ENCODE data around the gene TEX29.

The TEX29 gene

DNA sequence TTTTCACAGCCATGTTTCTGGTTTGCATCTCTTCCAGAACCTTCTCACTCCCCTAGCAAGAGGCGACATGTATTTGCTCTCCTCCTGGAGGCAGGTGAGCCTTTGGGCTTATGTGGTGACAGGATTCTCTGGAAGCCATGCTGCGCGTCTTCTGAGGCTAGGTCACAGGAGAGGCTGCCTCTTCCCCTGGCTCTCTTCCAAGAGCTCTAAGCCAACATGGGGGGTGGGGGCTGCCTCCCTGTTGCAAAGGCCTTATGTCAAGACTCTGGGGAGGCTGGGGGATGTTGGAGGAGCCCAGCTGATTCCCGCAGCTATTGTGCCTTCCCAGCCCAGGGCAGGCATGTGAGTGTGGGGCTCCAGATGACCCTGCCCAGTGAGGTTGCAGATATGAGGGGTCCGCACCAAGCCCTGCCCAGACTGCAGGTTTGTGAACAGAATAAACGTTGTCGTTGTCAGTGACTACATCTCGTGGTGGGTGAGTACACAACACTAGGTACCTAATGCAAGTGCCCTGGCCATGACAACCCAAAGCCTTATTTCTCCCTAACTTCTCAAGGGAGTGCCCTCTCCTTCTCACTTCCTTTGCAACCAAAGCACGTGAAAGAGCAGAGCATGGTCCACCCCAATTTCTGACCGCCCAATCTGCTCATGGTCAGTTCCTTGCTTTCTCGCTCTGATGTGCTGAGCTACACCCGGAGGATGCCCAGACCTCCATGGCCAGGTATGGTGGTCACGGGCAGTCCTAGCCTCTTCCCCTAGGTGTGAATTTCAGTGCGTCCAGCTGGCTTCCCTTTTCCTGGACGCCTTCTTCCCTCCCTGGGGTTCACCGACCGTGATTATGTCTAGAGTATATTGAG is 44.9 kb downstream of the TEX29 start:
- TF ChIP-seq, protein P1, sequence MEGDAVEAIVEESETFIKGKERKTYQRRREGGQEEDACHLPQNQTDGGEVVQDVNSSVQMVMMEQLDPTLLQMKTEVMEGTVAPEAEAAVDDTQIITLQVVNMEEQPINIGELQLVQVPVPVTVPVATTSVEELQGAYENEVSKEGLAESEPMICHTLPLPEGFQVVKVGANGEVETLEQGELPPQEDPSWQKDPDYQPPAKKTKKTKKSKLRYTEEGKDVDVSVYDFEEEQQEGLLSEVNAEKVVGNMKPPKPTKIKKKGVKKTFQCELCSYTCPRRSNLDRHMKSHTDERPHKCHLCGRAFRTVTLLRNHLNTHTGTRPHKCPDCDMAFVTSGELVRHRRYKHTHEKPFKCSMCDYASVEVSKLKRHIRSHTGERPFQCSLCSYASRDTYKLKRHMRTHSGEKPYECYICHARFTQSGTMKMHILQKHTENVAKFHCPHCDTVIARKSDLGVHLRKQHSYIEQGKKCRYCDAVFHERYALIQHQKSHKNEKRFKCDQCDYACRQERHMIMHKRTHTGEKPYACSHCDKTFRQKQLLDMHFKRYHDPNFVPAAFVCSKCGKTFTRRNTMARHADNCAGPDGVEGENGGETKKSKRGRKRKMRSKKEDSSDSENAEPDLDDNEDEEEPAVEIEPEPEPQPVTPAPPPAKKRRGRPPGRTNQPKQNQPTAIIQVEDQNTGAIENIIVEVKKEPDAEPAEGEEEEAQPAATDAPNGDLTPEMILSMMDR (IDR thresholded peaks at IDR 0.05; ENCODE audit: low read depth, low read length, missing control alignments) = no peak
- in situ Hi-C loops (cut with HindIII; ENCODE audit: low pct_ligation_motif_present, low sequenced_read_pairs) = no loop called here
- H3K27ac ChIP-seq = no peak overlapping the region
- no peak overlapping the region for H3K4me3 ChIP-seq (ENCODE audit: low read depth, low read length)
- H3K36me3 ChIP-seq (replicated peaks) = no peaks in the 10 kb centered on the region
- DNase-seq = no peak
- H3K27me3 ChIP-seq (replicated peaks) = no peaks in the 10 kb centered on the region

DNA sequence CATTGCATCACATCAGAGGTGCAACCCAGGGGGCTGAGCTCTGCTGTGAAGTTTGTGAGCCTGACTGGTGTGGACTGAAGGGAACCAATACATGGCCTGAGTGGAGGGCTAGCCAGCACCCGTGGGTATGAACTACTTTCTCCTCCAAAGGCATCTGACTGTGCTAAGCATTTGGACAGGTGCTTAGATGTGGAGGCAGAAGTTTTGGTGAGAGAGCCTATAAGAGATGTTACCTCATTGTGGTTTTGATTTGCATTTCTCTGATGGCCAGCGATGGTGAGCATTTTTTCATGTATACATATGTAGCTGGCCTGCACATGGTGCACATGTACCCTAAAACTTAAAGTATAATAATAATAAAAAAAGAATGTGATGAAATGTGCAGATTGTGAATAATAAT is 46.9 kb downstream of the TEX29 start:
- TF ChIP-seq, protein P1 (IDR thresholded peaks at IDR 0.05; ENCODE audit: low read depth, low read length, missing control alignments) = no peak
- DNase-seq = no peak
- Histone ChIP-seq H3K27me3 (replicated peaks) (no peaks in the 10 kb centered on the region), H3K4me3 (ENCODE audit: low read depth, low read length) (no peak overlapping the region), H3K36me3 (replicated peaks) (no peaks in the 10 kb centered on the region), H3K27ac (no peak overlapping the region)
- in situ Hi-C loops (cut with HindIII; ENCODE audit: low pct_ligation_motif_present, low sequenced_read_pairs) = no loop called here

DNA sequence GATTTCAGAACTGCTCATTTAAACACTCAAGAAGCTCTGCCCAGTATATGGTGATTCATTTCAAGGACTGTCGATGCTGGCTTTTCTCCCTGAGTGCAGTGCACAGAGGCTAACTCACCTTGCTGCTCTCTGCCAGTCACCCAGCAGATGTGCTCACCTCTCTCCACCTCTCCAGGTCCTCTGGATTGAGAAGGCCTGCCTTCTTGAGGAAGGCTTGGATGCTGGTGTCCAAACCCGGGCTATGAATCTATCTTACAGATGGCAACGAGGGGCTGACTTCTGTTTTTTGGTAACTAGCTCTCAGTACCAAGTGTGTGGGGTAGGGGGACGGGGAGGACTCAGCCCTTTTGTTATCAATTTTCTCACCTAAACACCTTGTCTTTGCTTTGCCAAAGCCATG is 47.6 kb downstream of the TEX29 start:
- Histone ChIP-seq H3K27me3 (replicated peaks) (no peaks in the 10 kb centered on the region), H3K36me3 (replicated peaks) (no peaks in the 10 kb centered on the region), H3K27ac (no peak overlapping the region), H3K4me3 (ENCODE audit: low read depth, low read length) (no peak overlapping the region)
- TF ChIP-seq, protein P1 (IDR thresholded peaks at IDR 0.05; ENCODE audit: low read depth, low read length, missing control alignments) = no peak
- in situ Hi-C loops (cut with HindIII; ENCODE audit: low pct_ligation_motif_present, low sequenced_read_pairs) = no loop called here
- no peak for DNase-seq

DNA sequence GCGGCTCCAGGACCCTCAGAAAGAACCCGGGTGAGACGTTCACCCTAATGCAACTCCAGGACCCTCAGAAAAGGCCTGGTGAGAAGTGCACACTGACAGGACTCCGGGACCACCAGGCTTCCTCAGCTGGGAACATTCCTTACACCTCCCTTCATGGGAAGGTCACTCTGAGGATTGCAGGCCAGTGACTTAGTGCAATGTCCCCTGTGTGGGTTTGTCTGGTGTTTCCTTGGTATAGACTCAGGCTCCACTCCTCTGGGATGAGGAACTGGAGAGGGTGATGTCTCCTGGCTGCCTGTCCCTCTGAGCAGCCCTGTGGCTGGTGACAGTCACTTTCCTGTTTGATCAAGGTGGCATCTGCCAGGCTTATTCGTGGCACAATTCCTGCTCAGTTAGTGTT is 49.7 kb downstream of the TEX29 start:
- no peak overlapping the region for H3K4me3 ChIP-seq (ENCODE audit: low read depth, low read length)
- H3K36me3 ChIP-seq (replicated peaks) = no peaks in the 10 kb centered on the region
- in situ Hi-C loops (cut with HindIII; ENCODE audit: low pct_ligation_motif_present, low sequenced_read_pairs) = no loop called here
- H3K27ac ChIP-seq = no peak overlapping the region
- DNase-seq = no peak
- TF ChIP-seq, protein P1 (IDR thresholded peaks at IDR 0.05; ENCODE audit: low read depth, low read length, missing control alignments) = no peak
- H3K27me3 ChIP-seq (replicated peaks) = no peaks in the 10 kb centered on the region

DNA sequence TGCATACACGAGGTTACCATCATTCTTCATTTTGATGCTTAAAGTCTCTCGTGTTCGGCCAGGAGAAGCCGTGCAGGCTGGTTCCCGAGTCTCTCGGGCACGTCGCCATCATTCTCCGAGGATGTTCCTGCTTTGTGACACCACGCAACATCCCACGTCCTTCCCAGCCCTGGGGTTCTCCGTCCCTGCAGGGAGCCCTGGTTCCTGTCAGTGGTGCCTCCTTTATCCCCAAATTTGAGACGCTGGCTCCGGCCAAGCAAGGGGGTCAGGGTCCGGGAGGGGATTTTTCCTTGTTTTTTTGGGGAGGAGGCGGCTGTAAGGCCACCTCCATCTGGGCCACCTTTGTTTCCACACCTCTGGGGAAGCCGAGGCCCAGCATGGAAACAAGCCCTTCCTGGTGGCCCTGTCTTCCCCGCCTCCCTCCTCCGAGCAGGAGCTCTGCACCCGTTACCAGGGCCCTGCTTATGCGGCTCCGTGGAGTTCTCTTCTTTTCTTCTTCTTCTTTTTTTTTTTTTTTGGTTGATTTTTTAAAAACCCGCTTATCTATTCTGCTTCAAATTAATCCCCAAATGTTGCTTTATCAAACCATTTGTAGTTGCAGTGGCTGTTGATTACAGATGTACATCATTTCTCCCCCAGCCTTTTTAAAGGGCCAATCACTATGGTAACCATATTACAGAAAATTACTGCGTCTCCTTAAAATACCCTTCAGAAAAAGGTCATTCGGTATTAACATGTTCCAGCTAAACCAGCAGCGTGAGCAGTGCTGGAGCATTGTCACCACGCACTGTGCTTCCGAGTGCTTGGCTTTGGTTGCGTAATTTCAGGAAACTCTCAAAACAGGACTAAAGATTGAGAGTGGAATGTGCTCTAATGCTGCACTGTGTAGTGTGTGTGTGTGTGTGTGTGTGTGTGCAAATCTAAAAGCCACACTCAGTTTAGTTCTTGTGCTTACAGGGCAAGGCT is 50.4 kb downstream of the TEX29 start:
- Histone ChIP-seq H3K27me3 (replicated peaks) (no peaks in the 10 kb centered on the region), H3K4me3 (ENCODE audit: low read depth, low read length) (no peak overlapping the region), H3K27ac (no peak overlapping the region), H3K36me3 (replicated peaks) (no peaks in the 10 kb centered on the region)
- no peak for DNase-seq
- TF ChIP-seq, protein P1 (IDR thresholded peaks at IDR 0.05; ENCODE audit: low read depth, low read length, missing control alignments) = no peak
- in situ Hi-C loops (cut with HindIII; ENCODE audit: low pct_ligation_motif_present, low sequenced_read_pairs) = no loop called here
